Muscle of leg (tissue), 11 donors: ENCODE results near the gene FAM83F. TPM values are rescaled to one million over a fixed set of nuclear protein-coding genes. Genes with fewer than 3 reads are reported as not detected.

ENCODE experiments used
- DNase-seq: peaks from one replicate; pipeline ENCODE4 v3.0.0; 2013
- H3K27ac ChIP-seq: one replicate; pipeline ENCODE4 v1.5.1; 2013; ENCODE audit warnings: mild to moderate bottlenecking, low read length, control low read depth
- H3K27me3 ChIP-seq: one replicate; pipeline ENCODE4 v1.6.1; 2013; ENCODE audit warnings: low read length; ENCODE audit not compliant: control insufficient read depth, insufficient read depth
- H3K36me3 ChIP-seq: one replicate; pipeline ENCODE4 v1.6.1; 2013; ENCODE audit warnings: low read length; ENCODE audit not compliant: control insufficient read depth, insufficient read depth
- H3K4me1 ChIP-seq: one replicate; pipeline ENCODE4 v1.6.1; 2013; ENCODE audit warnings: low read length; ENCODE audit not compliant: control insufficient read depth, insufficient read depth
- H3K4me3 ChIP-seq: one replicate; pipeline ENCODE4 v1.5.1; 2013; ENCODE audit warnings: low read length, control low read depth
- H3K9me3 ChIP-seq: replicated peaks from 2 replicates; pipeline ENCODE4 v1.6.1; 2013; ENCODE audit warnings: low read depth, low read length; ENCODE audit not compliant: control insufficient read depth
- WGBS: methylation state at CpG from one replicate; pipeline ENCODE4 v1.1.5; 2013; ENCODE audit warnings: missing lambda C conversion rate; ENCODE audit not compliant: insufficient coverage; 5-methylcytosine and 5-hydroxymethylcytosine counted together
- polyA plus RNA-seq, 8 donors: library from polyadenylated mRNA; unstranded; fragments of 120-200 nt; gene quantifications; one replicate each; pipeline versions ENCODE4 v1.2.1 to v1.2.3, GENCODE V29; 2013; ENCODE audit warnings: inconsistent platforms in 1 of 8, low replicate concordance in 1 of 8; ENCODE audit not compliant: insufficient read length in 8 of 8, insufficient read depth in 1 of 8
- total RNA-seq: library from RNA; stranded (reverse); fragments of 120-200 nt; gene quantifications from one replicate; pipeline ENCODE4 v1.2.4, GENCODE V29; 2013

FAM83F gene
- total and polyA plus RNA-seq, 9 donors, result 0.06 to 0.82 (median 0.27) TPM

GRCh38 chr22:40002935-40003715, 8.4 kb downstream of the FAM83F start:
- Histone ChIP-seq H3K27ac (no peak overlapping the region), H3K36me3 (no peaks in the 10 kb centered on the region), H3K4me3 (no peak overlapping the region), H3K4me1 (peaks cover 7% of the 10 kb centered on the region), H3K27me3 (peaks cover 34% of the 10 kb centered on the region), H3K9me3 (no peaks in the 10 kb centered on the region)
- WGBS, result 60% methylated on average over 4 of the region's 6 CpGs
- DNase-seq, result no peak

DNA sequence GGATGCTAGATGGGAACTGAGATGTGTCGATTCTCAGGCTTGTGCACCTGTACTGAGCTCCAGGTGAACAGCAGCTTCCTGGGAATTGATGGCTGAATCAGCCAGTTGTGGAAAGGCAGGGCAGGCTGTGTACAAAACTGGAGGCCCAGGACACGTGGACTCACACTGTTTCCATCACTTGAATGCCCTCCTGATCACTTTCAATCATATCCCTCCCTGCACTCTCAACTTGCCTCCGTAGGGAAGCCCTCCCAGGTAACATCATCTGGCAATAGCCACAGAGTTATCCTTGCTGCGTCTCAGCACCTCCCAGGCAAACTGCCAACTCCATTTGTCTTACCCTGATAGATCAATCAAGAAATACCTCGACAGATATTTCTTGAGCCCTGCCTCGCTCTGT, 10.1 kb downstream of the FAM83F start:
- Histone ChIP-seq H3K27ac (no peak overlapping the region), H3K9me3 (no peaks in the 10 kb centered on the region), H3K4me3 (no peak overlapping the region), H3K36me3 (no peaks in the 10 kb centered on the region), H3K27me3 (peaks cover 46% of the 10 kb centered on the region), H3K4me1 (peaks cover 11% of the 10 kb centered on the region)
- 60% methylated on average over 6 of the region's 6 CpGs for WGBS
- no peak for DNase-seq

- no peaks in the 10 kb centered on the region for H3K36me3 ChIP-seq
- no peak for DNase-seq
- peaks cover 14% of the 10 kb centered on the region for H3K4me1 ChIP-seq
- no peak overlapping the region for H3K4me3 ChIP-seq
- no peaks in the 10 kb centered on the region for H3K9me3 ChIP-seq
- 68% methylated on average over 8 of the region's 8 CpGs for WGBS
- H3K27ac ChIP-seq, result no peak overlapping the region
- peaks cover 56% of the 10 kb centered on the region for H3K27me3 ChIP-seq
These were observed 11.9 kb downstream of the FAM83F start for GRCh38 chr22:40006641-40007040.

DNA sequence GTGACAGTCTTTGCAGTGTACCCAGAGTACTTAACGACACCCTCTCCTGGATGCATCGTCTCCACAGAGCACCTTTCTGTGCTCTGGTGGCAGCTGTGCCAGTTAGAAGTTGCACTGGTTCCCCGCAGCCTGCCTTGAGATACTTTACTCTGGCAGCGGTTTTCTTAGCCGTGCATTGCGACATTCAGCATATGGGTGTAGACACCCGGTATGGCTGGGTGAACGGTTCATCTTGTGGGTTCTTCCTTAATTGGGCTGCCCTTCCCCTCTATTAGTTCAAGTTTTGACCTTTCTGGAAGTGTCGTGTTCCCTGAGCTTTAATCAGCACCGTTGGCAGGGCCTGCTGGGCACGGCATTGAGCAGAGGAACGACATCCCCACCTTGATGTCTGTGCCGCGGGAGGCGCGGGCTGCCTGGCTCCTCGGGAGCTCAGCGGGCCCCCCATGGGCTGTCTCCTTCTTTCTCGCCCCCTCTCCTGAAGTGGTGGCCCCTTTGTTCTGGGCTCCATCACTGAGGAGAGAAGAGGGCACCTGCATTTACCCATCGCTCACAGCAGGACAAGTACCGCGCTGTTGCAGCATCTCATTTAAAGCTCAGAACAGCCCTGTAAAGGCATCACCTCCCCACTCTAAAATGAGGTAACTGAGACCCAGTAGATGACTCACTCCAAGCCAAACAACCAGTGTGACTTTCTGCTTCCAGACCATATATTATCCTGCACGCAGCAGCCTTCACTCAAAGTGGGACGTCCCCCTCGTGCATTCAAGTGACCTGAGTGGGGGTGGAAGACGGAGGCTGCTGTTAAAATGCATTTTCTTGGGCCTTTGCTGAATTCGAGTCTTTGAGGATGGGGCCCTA, 13.3 kb downstream of the FAM83F start:
- no peak overlapping the region for H3K4me3 ChIP-seq
- H3K4me1 ChIP-seq, result peaks cover 13% of the 10 kb centered on the region
- H3K27me3 ChIP-seq, result peaks cover 51% of the 10 kb centered on the region
- no peak for DNase-seq
- H3K36me3 ChIP-seq, result no peaks in the 10 kb centered on the region
- H3K27ac ChIP-seq, result no peak overlapping the region
- H3K9me3 ChIP-seq, result no peaks in the 10 kb centered on the region
- 77% methylated on average over 20 of the region's 27 CpGs for WGBS

- Histone ChIP-seq H3K9me3 (no peaks in the 10 kb centered on the region), H3K36me3 (no peaks in the 10 kb centered on the region), H3K27me3 (peaks cover 51% of the 10 kb centered on the region), H3K4me1 (peaks cover 8% of the 10 kb centered on the region), H3K4me3 (no peak overlapping the region), H3K27ac (no peak overlapping the region)
- no peak for DNase-seq
- 32% methylated on average over 5 of the region's 10 CpGs for WGBS
These were observed 14.1 kb downstream of the FAM83F start for GRCh38 chr22:40008726-40009291.

GRCh38 chr22:40009292-40009774, 14.6 kb downstream of the FAM83F start:
- Histone ChIP-seq H3K9me3 (no peaks in the 10 kb centered on the region), H3K27me3 (peaks cover 51% of the 10 kb centered on the region), H3K36me3 (no peaks in the 10 kb centered on the region), H3K4me1 (peaks cover 8% of the 10 kb centered on the region), H3K4me3 (no peak overlapping the region), H3K27ac (no peak overlapping the region)
- 4% methylated on average over 10 of the region's 11 CpGs for WGBS
- DNase-seq, result no peak

DNA sequence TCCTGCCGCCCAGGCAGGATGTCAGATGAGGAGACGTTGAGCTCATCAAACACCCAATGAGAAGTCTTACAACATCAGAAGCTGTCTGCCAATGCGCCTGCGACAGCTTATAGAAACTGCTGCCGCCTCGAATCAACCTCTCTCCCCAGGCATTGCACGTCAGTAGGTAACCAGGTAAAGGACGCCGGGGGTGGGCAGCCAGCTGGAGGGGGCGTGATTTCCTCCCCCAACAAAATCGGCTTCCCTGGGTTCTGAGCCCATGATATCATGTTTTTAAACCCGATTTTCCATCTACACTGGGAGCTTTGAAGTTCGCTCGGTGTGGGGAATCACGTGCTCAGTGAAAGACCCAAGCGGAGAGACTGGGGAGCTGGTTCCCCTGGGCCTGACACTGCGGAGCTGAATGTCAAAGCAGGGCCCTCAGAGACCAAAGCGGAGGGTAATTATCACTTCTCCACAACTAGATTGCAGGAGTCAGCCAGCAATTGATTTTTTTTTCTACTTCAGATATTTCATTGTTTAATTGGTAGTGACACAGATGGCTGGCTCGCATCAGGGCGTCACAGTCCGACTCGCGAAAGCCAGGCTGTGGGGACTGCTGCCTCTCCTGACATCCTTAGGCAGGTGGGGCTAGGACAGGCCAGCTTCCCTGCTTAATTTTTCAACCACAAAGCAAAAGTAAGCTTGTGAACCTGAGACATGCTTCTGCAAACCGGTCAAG, 15.4 kb downstream of the FAM83F start:
- Histone ChIP-seq H3K4me1 (peaks cover 8% of the 10 kb centered on the region), H3K27me3 (peaks cover 52% of the 10 kb centered on the region), H3K9me3 (no peaks in the 10 kb centered on the region), H3K4me3 (no peak overlapping the region), H3K36me3 (no peaks in the 10 kb centered on the region), H3K27ac (no peak overlapping the region)
- no peak for DNase-seq
- WGBS, result 37% methylated on average over 21 of the region's 24 CpGs

GRCh38 chr22:40010746-40011145, 16.0 kb downstream of the FAM83F start:
- Histone ChIP-seq H3K27me3 (peaks cover 51% of the 10 kb centered on the region), H3K9me3 (no peaks in the 10 kb centered on the region), H3K27ac (no peak overlapping the region), H3K36me3 (no peaks in the 10 kb centered on the region), H3K4me3 (no peak overlapping the region), H3K4me1 (peaks cover 8% of the 10 kb centered on the region)
- DNase-seq, result no peak
- WGBS, result 40% methylated on average over 1 of the region's 6 CpGs

GRCh38 chr22:40014667-40015248, 20.0 kb downstream of the FAM83F start:
- no peak for DNase-seq
- H3K27me3 ChIP-seq, result peaks cover 26% of the 10 kb centered on the region
- no peaks in the 10 kb centered on the region for H3K9me3 ChIP-seq
- peaks cover 4% of the 10 kb centered on the region for H3K4me1 ChIP-seq
- no peaks in the 10 kb centered on the region for H3K36me3 ChIP-seq
- H3K4me3 ChIP-seq, result no peak overlapping the region
- WGBS, result 80% methylated on average over 3 of the region's 5 CpGs
- no peak overlapping the region for H3K27ac ChIP-seq
